ENCODE results near the gene MAP2K6. TPM values are rescaled to one million over a fixed set of nuclear protein-coding genes. Genes with fewer than 3 reads are reported as not detected.

MAP2K6 gene
- total RNA-seq, 1 experiment from 2014 or later: 17.7 TPM

GRCh38 chr17:69516911-69517310, 102.4 kb downstream of the MAP2K6 start:
- no peaks in the 10 kb centered on the region for H3K27me3 ChIP-seq (ENCODE audit: insufficient read depth, low read length)
- no peak overlapping the region for H3K4me3 Mint-ChIP-seq

More at GRCh38 chr17:69516911-69517310, 102.4 kb downstream of the MAP2K6 start:
- Histone ChIP-seq H3K9ac (ENCODE audit: extremely low read depth, insufficient read length, low read length) (no peak overlapping the region), H3K23me2 (ENCODE audit: insufficient read length, low read depth, low read length, poor library complexity, severe bottlenecking) (no peaks in the 10 kb centered on the region), H3K18ac (ENCODE audit: insufficient read length, low read depth, low read length) (no peak overlapping the region), H3K79me2 (ENCODE audit: insufficient read depth, low read length) (no peaks in the 10 kb centered on the region), H2BK20ac (ENCODE audit: low read depth, low read length, poor library complexity, severe bottlenecking) (no peak overlapping the region), H3K56ac (ENCODE audit: insufficient read length, low read depth, low read length) (no peak overlapping the region), H2BK12ac (ENCODE audit: insufficient read length, low read depth, low read length) (no peak overlapping the region), H3K9me3 (ENCODE audit: control insufficient read depth, low read depth, low read length) (no peaks in the 10 kb centered on the region), H3K4me2 (ENCODE audit: insufficient read depth, insufficient read length, low read length) (no peak overlapping the region), H3K4ac (ENCODE audit: low read depth, low read length) (no peak overlapping the region), H4K20me1 (ENCODE audit: control insufficient read depth, insufficient read depth, insufficient read length) (no peaks in the 10 kb centered on the region), H3K14ac (ENCODE audit: insufficient read depth, low read length) (no peak overlapping the region), H3K4me1 (ENCODE audit: insufficient read depth, low read length) (no peaks in the 10 kb centered on the region), H3K27ac (ENCODE audit: insufficient read length, low read depth, low read length) (no peak overlapping the region), H2BK5ac (ENCODE audit: insufficient read length, low read length) (no peak overlapping the region), H3K79me1 (ENCODE audit: insufficient read depth, low read depth, low read length, poor library complexity, severe bottlenecking) (no peaks in the 10 kb centered on the region), H4K91ac (ENCODE audit: insufficient read length, low read depth, low read length) (no peak overlapping the region), H2BK120ac (ENCODE audit: low read depth, low read length, poor library complexity, severe bottlenecking) (no peak overlapping the region), H2AFZ (ENCODE audit: low read length) (no peak overlapping the region), H4K8ac (replicated peaks; ENCODE audit: insufficient read length, low read depth, low read length) (no peak overlapping the region), H4K5ac (ENCODE audit: insufficient read length, low read depth, low read length) (no peak overlapping the region), H2AK5ac (ENCODE audit: insufficient read length, low read length) (no peak overlapping the region), H2BK15ac (ENCODE audit: low read depth, low read length) (no peak overlapping the region), H3T11ph (ENCODE audit: low read length) (no peak overlapping the region), H3K23ac (ENCODE audit: insufficient read length, low read depth, low read length) (no peak overlapping the region)
- no peak overlapping the region for H3K27ac Mint-ChIP-seq
- no peaks in the 10 kb centered on the region for H3K27me3 Mint-ChIP-seq (ENCODE audit: low read depth)
- peaks cover 6 to 8% of the 10 kb centered on the region in 2 experiments; a peak in 2 of 5 replicates for H3K9me3 Mint-ChIP-seq
- H3K4me1 Mint-ChIP-seq: peaks cover 5 to 15% of the 10 kb centered on the region in 2 experiments; a peak in 3 of 4 replicates
- H3K36me3 Mint-ChIP-seq (ENCODE audit: insufficient read depth in 1 of 3, low read depth in 3 of 3): peaks cover 33 to 50% (median 48%) of the 10 kb centered on the region in 3 experiments
- no peak for DNase-seq
- no peak for TF ChIP-seq CTCF (conservative IDR thresholded peaks at IDR 0.05)
- no CpG with 5 or more reads among the region's 2 CpGs for WGBS (ENCODE audit: extremely low coverage, insufficient read length, low lambda C conversion rate)
